IMR-90 (cell line): ENCODE data around the gene SEMA4D. TPM values are rescaled to one million over a fixed set of nuclear protein-coding genes. Genes with fewer than 3 reads are reported as not detected.

Experiments used
- ATAC-seq: fragments of 200-7000 bp; cut with Tn5 transposase; 2 replicates; pipeline ENCODE4 v1.9.1; 2020; ENCODE audit warnings: low read depth, mild to moderate bottlenecking, moderate library complexity
- BruUV-seq: library from RNA; stranded (reverse); fragments of 400-500 nt; replicated peaks from 2 replicates; lab custom pipeline; 2021; lab: Mats Ljungman, UMichigan
- CTCF ChIA-PET: fragments of 300-600 bp; formaldehyde crosslinking; extraction: SDS; loops from one replicate; lab custom pipeline; 2021; ENCODE audit warnings: antibody characterized with exemption; lab: Yijun Ruan, JAX
- POLR2A ChIA-PET: fragments of 300-600 bp; sonication (Branson Sonifier 250); formaldehyde crosslinking; loops from one replicate; lab custom pipeline; 2022; ENCODE audit warnings: antibody characterized with exemption; ENCODE audit not compliant: unreplicated experiment; lab: Charles Lee
- DNase-seq: peaks from one replicate; pipeline ENCODE4 v3.0.0; 2013
- H2AFZ ChIP-seq: replicated peaks from 2 replicates; pipeline ENCODE3; 2013; ENCODE audit warnings: low read length, mild to moderate bottlenecking; ENCODE audit not compliant: poor library complexity
- H2AK5ac ChIP-seq: 2 replicates; pipeline ENCODE4 v1.6.1; 2013; ENCODE audit warnings: low read depth, low read length, inconsistent platforms
- H2AK9ac ChIP-seq: replicated peaks from 2 replicates; pipeline ENCODE3; 2013; ENCODE audit warnings: mild to moderate bottlenecking, low read depth, low read length, moderate library complexity; ENCODE audit not compliant: poor library complexity
- H2BK120ac ChIP-seq: 2 replicates; pipeline ENCODE4 v1.6.1; 2013; ENCODE audit warnings: low read depth, low read length, inconsistent platforms
- H2BK15ac ChIP-seq: 3 replicates; pipeline ENCODE4 v1.6.1; 2013; ENCODE audit warnings: low read depth, low read length, inconsistent platforms
- H2BK20ac ChIP-seq: 2 replicates; pipeline ENCODE4 v1.6.1; 2013; ENCODE audit warnings: low read depth, mild to moderate bottlenecking, inconsistent platforms, low read length, moderate library complexity
- H2BK5ac ChIP-seq: 2 replicates; pipeline ENCODE4 v1.6.1; 2013; ENCODE audit warnings: mild to moderate bottlenecking, low read depth, low read length, inconsistent platforms; ENCODE audit not compliant: poor library complexity, severe bottlenecking
- H3K14ac ChIP-seq: replicated peaks from 2 replicates; pipeline ENCODE4 v1.6.1; 2013; ENCODE audit warnings: low read depth, low read length, inconsistent platforms
- H3K18ac ChIP-seq: 2 replicates; pipeline ENCODE4 v1.6.1; 2013; ENCODE audit warnings: low read depth, low read length, control low read depth
- H3K23ac ChIP-seq: 2 replicates; pipeline ENCODE4 v1.6.1; 2013; ENCODE audit warnings: low read depth, low read length, inconsistent platforms
- H3K27ac ChIP-seq: 2 replicates; pipeline ENCODE4 v1.5.1; 2013; ENCODE audit warnings: mild to moderate bottlenecking, control low read depth, low read length; ENCODE audit not compliant: insufficient read depth
- H3K27me3 ChIP-seq: 2 replicates; pipeline ENCODE4 v1.6.1; 2013; ENCODE audit warnings: low read length; ENCODE audit not compliant: control insufficient read depth, insufficient read depth
- H3K36me3 ChIP-seq: 2 replicates; pipeline ENCODE4 v1.6.1; 2013; ENCODE audit warnings: low read length, mixed read lengths; ENCODE audit not compliant: control insufficient read depth, insufficient read depth
- H3K4ac ChIP-seq: 2 replicates; pipeline ENCODE4 v1.6.1; 2013; ENCODE audit warnings: low read depth, low read length, inconsistent platforms
- H3K4me1 ChIP-seq: 2 replicates; pipeline ENCODE4 v1.6.1; 2013; ENCODE audit warnings: low read length, mixed read lengths; ENCODE audit not compliant: control insufficient read depth, insufficient read depth
- H3K4me2 ChIP-seq: 2 replicates; pipeline ENCODE4 v1.6.1; 2013; ENCODE audit warnings: low read depth, mild to moderate bottlenecking, control low read depth, low read length, moderate library complexity
- H3K4me3 ChIP-seq: 2 replicates; pipeline ENCODE4 v1.5.1; 2013; ENCODE audit warnings: low read depth, mild to moderate bottlenecking, control low read depth, low read length, moderate library complexity; ENCODE audit not compliant: insufficient read depth
- H3K56ac ChIP-seq: 2 replicates; pipeline ENCODE4 v1.6.1; 2013; ENCODE audit warnings: low read length, inconsistent platforms; ENCODE audit not compliant: insufficient read depth; ENCODE audit errors: extremely low read depth
- H3K79me1 ChIP-seq, 2 experiments: 2 replicates each; pipeline ENCODE4 v1.6.1; 2013; ENCODE audit warnings: low read length in 2 of 2, inconsistent platforms in 1 of 2, low read depth in 1 of 2
- H3K9ac ChIP-seq: 2 replicates; pipeline ENCODE4 v1.6.1; 2013; ENCODE audit warnings: low read depth, low read length, control low read depth
- H3K9me1 ChIP-seq: 2 replicates; pipeline ENCODE4 v1.6.1; 2013; ENCODE audit warnings: low read length, inconsistent platforms; ENCODE audit not compliant: insufficient read depth
- H3K9me3 ChIP-seq: 2 replicates; pipeline ENCODE4 v1.6.1; 2013; ENCODE audit warnings: low read length; ENCODE audit not compliant: control insufficient read depth, insufficient read depth
- H4K20me1 ChIP-seq: 2 replicates; pipeline ENCODE4 v1.6.1; 2013; ENCODE audit warnings: low read length, inconsistent platforms; ENCODE audit not compliant: insufficient read depth
- H4K5ac ChIP-seq: 2 replicates; pipeline ENCODE4 v1.6.1; 2013; ENCODE audit warnings: mild to moderate bottlenecking, low read depth, low read length, control low read depth
- H4K8ac ChIP-seq, 2 experiments: 2 replicates each; pipeline ENCODE4 v1.6.1; 2013; ENCODE audit warnings: low read depth in 2 of 2, low read length in 2 of 2, control low read depth in 1 of 2, inconsistent platforms in 1 of 2
- H4K91ac ChIP-seq: 2 replicates; pipeline ENCODE4 v1.6.1; 2013; ENCODE audit warnings: low read depth, low read length, inconsistent platforms; ENCODE audit not compliant: insufficient read depth
- MAZ ChIP-seq: IDR thresholded peaks from 2 replicates; pipeline ENCODE4 v1.6.1; 2012; ENCODE audit warnings: low read depth, mild to moderate bottlenecking, low read length, improper control_type of control experiment, moderate library complexity, borderline replicate concordance
- WGBS, 2 experiments: methylation state at CpG; one replicate each; pipeline versions ENCODE4 v1.1.5 to v1.1.7; 2013; ENCODE audit warnings: missing lambda C conversion rate in 2 of 2; ENCODE audit not compliant: insufficient read length in 1 of 2; ENCODE audit errors: extremely low coverage in 2 of 2; 5-methylcytosine and 5-hydroxymethylcytosine counted together
- dilution Hi-C: fragments of 300-500 bp; cut with HindIII; formaldehyde crosslinking; loops from one replicate; pipeline ENCODE4 v1.14.3; 2018; ENCODE audit warnings: low sequenced_read_pairs; ENCODE audit not compliant: unreplicated experiment
- in situ Hi-C: fragments of 300-500 bp; cut with MboI; formaldehyde crosslinking; loops from 3 replicates; pipeline ENCODE4 v1.14.3; 2019; ENCODE audit warnings: low sequenced_read_pairs, inconsistent platforms, mixed read lengths
- intact Hi-C: fragments of 100-400 bp; cut with micrococcal nuclease; formaldehyde crosslinking; loops from 2 replicates; pipeline ENCODE4 v1.10.0; 2022
- polyA plus RNA-seq, 3 experiments: library from polyadenylated mRNA; depleted of rRNA; stranded (reverse); fragments of >200 nt; gene quantifications; 2 replicates each; pipeline ENCODE4 v1.2.3, GENCODE V29; 2012; ENCODE audit warnings: low replicate concordance in 1 of 3
- total RNA-seq: library from RNA; depleted of rRNA; stranded (reverse); fragments of >200 nt; gene quantifications from 2 replicates; pipeline ENCODE4 v1.2.3, GENCODE V29; 2012

The SEMA4D gene
- total and polyA plus RNA-seq, 2 of the 4 experiments (the other 2 are of a cell fraction): 0.90 to 1.5 TPM

DNA sequence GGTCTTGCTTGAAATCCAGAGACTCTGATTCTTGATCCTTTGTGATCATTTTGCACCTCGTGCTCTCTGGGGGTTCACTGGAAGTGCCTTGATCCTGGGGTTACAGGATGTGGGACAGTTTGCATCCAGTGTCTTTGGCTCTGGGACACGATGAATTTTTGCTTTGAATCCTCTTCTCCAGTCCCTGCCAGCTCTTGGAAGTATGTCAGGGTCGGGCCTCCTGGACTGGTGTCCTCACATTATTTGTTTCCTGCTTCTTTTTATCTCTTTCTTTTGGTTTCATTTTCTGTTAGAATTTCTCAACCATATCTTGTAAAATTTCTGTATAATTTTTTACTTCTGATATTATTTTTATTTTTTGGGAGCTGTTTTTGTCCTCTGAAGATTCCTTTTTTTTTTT is 145.5 kb downstream of the SEMA4D start:
- Histone ChIP-seq H4K20me1 (no peaks in the 10 kb centered on the region; the same call in 1 of the 2 replicates), H3K4me1 (peaks cover 5% of the 10 kb centered on the region; the same call in 1 of the 2 replicates), H4K8ac (no peak overlapping the region), H2AK5ac (no peak overlapping the region), H2BK120ac (no peak overlapping the region), H3K9ac (no peak overlapping the region), H3K18ac (no peak overlapping the region), H3K79me1 (peaks cover 4 to 20% of the 10 kb centered on the region in 2 experiments; a peak in 3 of 4 replicates), H3K9me3 (no peaks in the 10 kb centered on the region), H3K4me3 (no peak overlapping the region), H2BK15ac (no peak overlapping the region), H2BK20ac (no peak overlapping the region), H3K9me1 (peaks cover 3% of the 10 kb centered on the region; the same call in 1 of the 2 replicates), H2AFZ (no peak overlapping the region), H4K91ac (no peak overlapping the region), H2AK9ac (no peak overlapping the region), H4K5ac (no peak overlapping the region), H3K56ac (no peak overlapping the region), H2BK5ac (no peak overlapping the region), H3K36me3 (peaks cover 69% of the 10 kb centered on the region), H3K23ac (no peak overlapping the region), H3K27me3 (no peaks in the 10 kb centered on the region), H3K4ac (no peak overlapping the region), H3K14ac (no peak overlapping the region), H3K4me2 (no peak overlapping the region), H3K27ac (no peak overlapping the region)
- ChIA-PET POLR2A (no interaction called here), CTCF (interaction anchor here (0.6 to 1.0 kb wide), 2 partner anchors 151 to 242 kb away, joined by 3 read pairs; no protein-coding TSS in a partner anchor)
- BruUV-seq: no TSS peak
- dilution Hi-C loops: no loop called here
- 88% methylated on average over 1 of the region's 3 CpGs; no CpG with 5 or more reads in 1 of the 2 experiments for WGBS, 2 experiments
- ATAC-seq: no peak
- intact Hi-C loops: no loop called here
- in situ Hi-C loops: no loop called here
- no peak for DNase-seq
- no peak for TF ChIP-seq MAZ
